Peyer's patch (tissue), 4 donors: ENCODE data around the gene KIF12. TPM values are rescaled to one million over a fixed set of nuclear protein-coding genes. Genes with fewer than 3 reads are reported as not detected.

ENCODE experiments used
- DNase-seq, 3 donors: peaks; one replicate each; pipeline ENCODE4 v3.0.0-alpha.2; 2017 to 2019
- H3K27ac ChIP-seq, 4 donors: fragments of 200-600 bp; sonication (generic); one replicate each; pipeline ENCODE4 v1.5.1; 2016 to 2019
- H3K27me3 ChIP-seq, 2 donors: fragments of 200-600 bp; sonication (generic); one replicate each; pipeline ENCODE4 v1.5.1; 2019
- H3K36me3 ChIP-seq, 3 donors: fragments of 200-600 bp; sonication (generic); one replicate each; pipeline ENCODE4 v1.5.1; 2016 to 2019
- H3K4me1 ChIP-seq, 4 donors: fragments of 200-600 bp; sonication (generic); one replicate each; pipeline ENCODE4 v1.5.1; 2016 to 2019
- H3K4me3 ChIP-seq, 4 donors: fragments of 200-600 bp; sonication (generic); 1 replicate in 3 of 4; 2 replicates in 1 of 4; pipeline ENCODE4 v1.5.1; 2016 to 2019; ENCODE audit warnings: mild to moderate bottlenecking in 1 of 4
- H3K9me3 ChIP-seq, 4 donors: fragments of 200-600 bp; sonication (generic); one replicate each; pipeline ENCODE4 v1.5.1; 2016 to 2019; ENCODE audit warnings: mild to moderate bottlenecking in 1 of 4
- CTCF ChIP-seq, 6 experiments: fragments of 450-650 bp in 4 of 6; fragments of 200-600 bp in 2 of 6; sonication (generic) in 1 of 6; IDR thresholded peaks; one replicate each; pipeline ENCODE4 v1.5.1; 2017 to 2019; ENCODE audit warnings: antibody characterized with exemption in 6 of 6, mild to moderate bottlenecking in 3 of 6, moderate library complexity in 1 of 6
- POLR2A ChIP-seq, 2 donors: fragments of 450-650 bp; IDR thresholded peaks; one replicate each; pipeline ENCODE4 v1.5.1; 2017; ENCODE audit warnings: antibody characterized with exemption in 2 of 2, mild to moderate bottlenecking in 2 of 2, moderate library complexity in 2 of 2
- total RNA-seq, 4 donors: library from RNA; depleted of rRNA; stranded (reverse); fragments of >200 nt; gene quantifications; one replicate each; pipeline ENCODE4 v1.1.0, GENCODE V29; 2016

The KIF12 gene
- total RNA-seq, 4 donors from 2014 or later = 23.6 to 85.3 (median 41.3) TPM

GRCh38 chr9:114116126-114116747 lies 17.1 kb upstream of the KIF12 start:
- Histone ChIP-seq H3K27ac (no peak overlapping the region), H3K36me3 (no peaks in the 10 kb centered on the region), H3K4me1 (peaks cover 0 to 7% (median 0%) of the 10 kb centered on the region in 4 donors), H3K9me3 (no peaks in the 10 kb centered on the region), H3K4me3 (no peak overlapping the region), H3K27me3 (no peaks in the 10 kb centered on the region)
- TF ChIP-seq POLR2A (IDR thresholded peaks at IDR 0.05) = no peak
- no peak for DNase-seq

- Histone ChIP-seq H3K9me3 (no peaks in the 10 kb centered on the region), H3K36me3 (no peaks in the 10 kb centered on the region), H3K27me3 (no peaks in the 10 kb centered on the region), H3K27ac (no peak overlapping the region), H3K4me3 (no peak overlapping the region), H3K4me1 (peaks cover 0 to 7% (median 0%) of the 10 kb centered on the region in 4 donors)
- DNase-seq = no peak
- no peak for TF ChIP-seq POLR2A (IDR thresholded peaks at IDR 0.05)
- no peak for TF ChIP-seq CTCF (IDR thresholded peaks at IDR 0.05)
Observed at GRCh38 chr9:114115654-114116125, 16.6 kb upstream of the KIF12 start.

GRCh38 chr9:114114364-114114763 lies 15.3 kb upstream of the KIF12 start:
- Histone ChIP-seq H3K9me3 (no peaks in the 10 kb centered on the region), H3K36me3 (no peaks in the 10 kb centered on the region), H3K27me3 (no peaks in the 10 kb centered on the region), H3K27ac (no peak overlapping the region), H3K4me3 (no peak overlapping the region), H3K4me1 (peaks cover 0 to 7% (median 0%) of the 10 kb centered on the region in 4 donors)
- no peak for DNase-seq
- TF ChIP-seq POLR2A (IDR thresholded peaks at IDR 0.05) (no peak), CTCF (IDR thresholded peaks at IDR 0.05) (no peak)

- peak; percentile 26 to 86 (median 83) for DNase-seq
- H3K36me3 ChIP-seq = no peaks in the 10 kb centered on the region
- H3K27ac ChIP-seq = no peak overlapping the region
- peaks cover 0 to 7% (median 0%) of the 10 kb centered on the region in 4 donors for H3K4me1 ChIP-seq
- H3K4me3 ChIP-seq = no peak overlapping the region
- H3K27me3 ChIP-seq = no peaks in the 10 kb centered on the region
- TF ChIP-seq POLR2A (IDR thresholded peaks at IDR 0.05) = no peak
- no peak for TF ChIP-seq CTCF (IDR thresholded peaks at IDR 0.05)
- no peaks in the 10 kb centered on the region for H3K9me3 ChIP-seq
Observed at GRCh38 chr9:114112778-114113584, 13.9 kb upstream of the KIF12 start.

GRCh38 chr9:114112325-114112724 lies 13.2 kb upstream of the KIF12 start:
- H3K36me3 ChIP-seq = no peaks in the 10 kb centered on the region
- DNase-seq = no peak
- TF ChIP-seq POLR2A (IDR thresholded peaks at IDR 0.05) (no peak), CTCF (IDR thresholded peaks at IDR 0.05) (no peak)
- H3K27ac ChIP-seq = no peak overlapping the region
- H3K4me1 ChIP-seq = peaks cover 0 to 7% (median 0%) of the 10 kb centered on the region in 4 donors
- no peak overlapping the region for H3K4me3 ChIP-seq
- no peaks in the 10 kb centered on the region for H3K9me3 ChIP-seq
- H3K27me3 ChIP-seq = no peaks in the 10 kb centered on the region

- H3K4me1 ChIP-seq = peaks cover 0 to 7% (median 0%) of the 10 kb centered on the region in 4 donors
- H3K36me3 ChIP-seq = no peaks in the 10 kb centered on the region
- no peak overlapping the region for H3K27ac ChIP-seq
- no peaks in the 10 kb centered on the region for H3K9me3 ChIP-seq
- H3K27me3 ChIP-seq = no peaks in the 10 kb centered on the region
- H3K4me3 ChIP-seq = no peak overlapping the region
- no peak for TF ChIP-seq POLR2A (IDR thresholded peaks at IDR 0.05)
- TF ChIP-seq CTCF (IDR thresholded peaks at IDR 0.05) = no peak
- no peak for DNase-seq
Observed at GRCh38 chr9:114110180-114110579, 11.1 kb upstream of the KIF12 start.
